Vagina (tissue), 2 donors: ENCODE data around the gene CCSER1. TPM values are rescaled to one million over a fixed set of nuclear protein-coding genes. Genes with fewer than 3 reads are reported as not detected.

Experiments used
- DNase-seq, 2 donors: peaks; one replicate each; pipeline ENCODE4 v3.0.0-alpha.2; 2017; ENCODE audit errors: extremely low spot score in 2 of 2
- H3K27ac ChIP-seq: fragments of 200-600 bp; sonication (generic); one replicate; pipeline ENCODE4 v1.5.1; 2019
- H3K27me3 ChIP-seq: fragments of 200-600 bp; sonication (generic); one replicate; pipeline ENCODE4 v1.5.1; 2019
- H3K36me3 ChIP-seq, 2 donors: fragments of 200-600 bp; sonication (generic); one replicate each; pipeline ENCODE4 v1.5.1; 2017 to 2019
- H3K4me1 ChIP-seq: fragments of 200-600 bp; sonication (generic); one replicate; pipeline ENCODE4 v1.5.1; 2019
- H3K4me3 ChIP-seq, 2 donors: fragments of 200-600 bp; sonication (generic); 1 replicate in 1 of 2; 2 replicates in 1 of 2; pipeline ENCODE4 v1.5.1; 2016 to 2019
- H3K9me3 ChIP-seq: fragments of 200-600 bp; sonication (generic); one replicate; pipeline ENCODE4 v1.5.1; 2019
- CTCF ChIP-seq, 3 experiments: fragments of 450-650 bp in 2 of 3; fragments of 200-600 bp in 1 of 3; sonication (generic) in 1 of 3; IDR thresholded peaks; one replicate each; pipeline ENCODE4 v1.5.1; 2017 to 2019; ENCODE audit warnings: antibody characterized with exemption in 3 of 3, mild to moderate bottlenecking in 2 of 3, moderate library complexity in 2 of 3
- POLR2A ChIP-seq, 2 donors: fragments of 450-650 bp; IDR thresholded peaks; one replicate each; pipeline ENCODE4 v1.6.1; 2017; ENCODE audit warnings: antibody characterized with exemption in 2 of 2, mild to moderate bottlenecking in 2 of 2, moderate library complexity in 2 of 2
- POLR2AphosphoS5 ChIP-seq, 2 donors: sonication (generic); formaldehyde crosslinking; IDR thresholded peaks; one replicate each; pipeline ENCODE4 v1.9.0; 2017; ENCODE audit warnings: antibody characterized with exemption in 2 of 2, mild to moderate bottlenecking in 2 of 2, low read depth in 1 of 2; ENCODE audit not compliant: insufficient read depth in 1 of 2
- intact Hi-C: fragments of 100-400 bp; cut with DNase I; formaldehyde crosslinking; loops from one replicate; pipeline ENCODE4 v1.15.1; 2023
- total RNA-seq: library from RNA; depleted of rRNA; stranded (reverse); fragments of >200 nt; gene quantifications from one replicate; pipeline ENCODE4 v1.2.3, GENCODE V29; 2016

Gene CCSER1
- total RNA-seq, 1 donor from 2014 or later, result 8.1 TPM

- Histone ChIP-seq H3K36me3 (no peaks in the 10 kb centered on the region), H3K27ac (no peak overlapping the region), H3K27me3 (no peaks in the 10 kb centered on the region), H3K4me3 (no peak overlapping the region), H3K9me3 (no peaks in the 10 kb centered on the region), H3K4me1 (no peaks in the 10 kb centered on the region)
- no peak for DNase-seq
- no peak for TF ChIP-seq POLR2A (IDR thresholded peaks at IDR 0.05)
- intact Hi-C loops, result no loop called here
Measured at GRCh38 chr4:90586799-90587198, 459.6 kb downstream of the CCSER1 start.

- TF ChIP-seq POLR2A (IDR thresholded peaks at IDR 0.05), result no peak
- no peak for TF ChIP-seq CTCF (IDR thresholded peaks at IDR 0.05)
- TF ChIP-seq POLR2AphosphoS5 (IDR thresholded peaks at IDR 0.05; ENCODE audit: insufficient read depth in 1 of 2, low read depth in 1 of 2), result no peak
- H3K9me3 ChIP-seq, result no peaks in the 10 kb centered on the region
- no peak for DNase-seq
Measured at GRCh38 chr4:90597927-90598326, 470.7 kb downstream of the CCSER1 start.

GRCh38 chr4:90598741-90599140 is 471.5 kb downstream of the CCSER1 start:
- Histone ChIP-seq H3K27me3 (no peaks in the 10 kb centered on the region), H3K27ac (no peak overlapping the region), H3K4me3 (no peak overlapping the region), H3K9me3 (no peaks in the 10 kb centered on the region), H3K36me3 (no peaks in the 10 kb centered on the region), H3K4me1 (no peaks in the 10 kb centered on the region)
- DNase-seq, result no peak
- intact Hi-C loops, result no loop called here
- no peak for TF ChIP-seq POLR2A (IDR thresholded peaks at IDR 0.05)
- no peak for TF ChIP-seq CTCF (IDR thresholded peaks at IDR 0.05)
- TF ChIP-seq POLR2AphosphoS5 (IDR thresholded peaks at IDR 0.05; ENCODE audit: insufficient read depth in 1 of 2, low read depth in 1 of 2), result no peak

More at GRCh38 chr4:90597927-90598326, 470.7 kb downstream of the CCSER1 start:
- Histone ChIP-seq H3K27ac (no peak overlapping the region), H3K36me3 (no peaks in the 10 kb centered on the region), H3K4me1 (no peaks in the 10 kb centered on the region), H3K4me3 (no peak overlapping the region), H3K27me3 (no peaks in the 10 kb centered on the region)
- intact Hi-C loops, result no loop called here

- TF ChIP-seq POLR2AphosphoS5 (IDR thresholded peaks at IDR 0.05; ENCODE audit: insufficient read depth in 1 of 2, low read depth in 1 of 2), result no peak
- no peak for TF ChIP-seq POLR2A (IDR thresholded peaks at IDR 0.05)
- TF ChIP-seq CTCF (IDR thresholded peaks at IDR 0.05), result no peak
- Histone ChIP-seq H3K4me3 (no peak overlapping the region), H3K36me3 (no peaks in the 10 kb centered on the region), H3K27me3 (no peaks in the 10 kb centered on the region), H3K9me3 (no peaks in the 10 kb centered on the region), H3K4me1 (no peaks in the 10 kb centered on the region), H3K27ac (no peak overlapping the region)
- DNase-seq, result no peak
- intact Hi-C loops, result no loop called here
Measured at GRCh38 chr4:90602726-90603125, 475.5 kb downstream of the CCSER1 start.

- H3K27me3 ChIP-seq, result no peaks in the 10 kb centered on the region
- H3K27ac ChIP-seq, result no peak overlapping the region
- H3K9me3 ChIP-seq, result no peaks in the 10 kb centered on the region
- intact Hi-C loops, result no loop called here
- H3K4me3 ChIP-seq, result no peak overlapping the region
- no peak for DNase-seq
- no peaks in the 10 kb centered on the region for H3K36me3 ChIP-seq
- no peaks in the 10 kb centered on the region for H3K4me1 ChIP-seq
- TF ChIP-seq POLR2AphosphoS5 (IDR thresholded peaks at IDR 0.05; ENCODE audit: insufficient read depth in 1 of 2, low read depth in 1 of 2), result no peak
- no peak for TF ChIP-seq CTCF (IDR thresholded peaks at IDR 0.05)
- TF ChIP-seq POLR2A (IDR thresholded peaks at IDR 0.05), result no peak
Measured at GRCh38 chr4:90603540-90603939, 476.3 kb downstream of the CCSER1 start.

GRCh38 chr4:90606781-90607180 is 479.6 kb downstream of the CCSER1 start:
- H3K4me1 ChIP-seq, result no peaks in the 10 kb centered on the region
- H3K27ac ChIP-seq, result no peak overlapping the region
- no peak for TF ChIP-seq POLR2A (IDR thresholded peaks at IDR 0.05)
- no peak for TF ChIP-seq POLR2AphosphoS5 (IDR thresholded peaks at IDR 0.05; ENCODE audit: insufficient read depth in 1 of 2, low read depth in 1 of 2)
- no peak for TF ChIP-seq CTCF (IDR thresholded peaks at IDR 0.05)
- no peak overlapping the region for H3K4me3 ChIP-seq
- intact Hi-C loops, result no loop called here
- H3K27me3 ChIP-seq, result no peaks in the 10 kb centered on the region
- no peaks in the 10 kb centered on the region for H3K36me3 ChIP-seq
- no peak for DNase-seq
- H3K9me3 ChIP-seq, result no peaks in the 10 kb centered on the region
